Stimulated activated CD8-positive, alpha-beta memory T cell treated with anti-CD3 and anti-CD28 coated beads, Interleukin-2, amount 100 ng/mL, for 1 hour (primary cell): ENCODE data around the gene DLGAP1.

Experiments used
- DNase-seq, 2 donors: peaks; one replicate each; pipeline ENCODE4 v3.0.0-alpha.2; 2020; ENCODE audit warnings: low read depth in 2 of 2

DLGAP1 gene

DNA sequence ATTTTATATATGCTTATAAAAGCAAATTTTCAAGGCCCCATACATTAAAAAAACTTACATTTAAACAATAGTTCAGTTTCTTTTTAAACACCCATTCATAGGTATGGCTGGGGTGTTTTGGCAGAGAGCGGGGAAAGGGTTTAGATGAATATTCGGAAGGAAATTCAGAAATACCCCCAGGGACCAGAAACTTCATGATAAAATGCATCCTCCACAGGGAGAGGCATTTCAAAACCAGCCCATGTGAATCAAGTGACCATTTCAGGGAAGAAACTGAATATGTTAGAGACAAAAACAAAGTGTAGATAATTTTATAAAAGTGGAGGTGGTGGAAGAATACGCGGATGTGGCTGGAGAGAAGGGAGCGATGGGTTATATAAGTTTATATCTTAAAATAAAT, 678.0 kb downstream of the DLGAP1 start:
- DNase-seq, result no peak

DNA sequence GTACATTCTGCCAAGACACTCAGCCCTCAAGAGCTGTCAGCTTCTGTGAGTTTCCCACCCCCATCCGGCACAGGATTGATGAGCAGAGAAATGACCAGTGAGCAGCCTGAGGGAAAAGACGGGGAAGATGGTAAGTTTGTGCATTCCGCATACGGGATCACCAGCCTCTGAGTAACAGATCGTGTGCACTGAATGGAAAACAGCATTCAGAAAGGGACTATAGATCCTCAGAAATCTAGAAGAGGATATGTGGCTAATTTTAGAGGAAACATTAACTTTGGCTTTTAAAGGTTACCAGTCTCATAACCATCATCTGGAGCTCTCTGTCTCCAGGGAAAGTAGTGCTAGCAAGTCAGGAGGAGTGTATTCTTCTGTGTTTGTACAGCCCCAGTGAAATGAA, 679.1 kb downstream of the DLGAP1 start:
- DNase-seq, result no peak

DNA sequence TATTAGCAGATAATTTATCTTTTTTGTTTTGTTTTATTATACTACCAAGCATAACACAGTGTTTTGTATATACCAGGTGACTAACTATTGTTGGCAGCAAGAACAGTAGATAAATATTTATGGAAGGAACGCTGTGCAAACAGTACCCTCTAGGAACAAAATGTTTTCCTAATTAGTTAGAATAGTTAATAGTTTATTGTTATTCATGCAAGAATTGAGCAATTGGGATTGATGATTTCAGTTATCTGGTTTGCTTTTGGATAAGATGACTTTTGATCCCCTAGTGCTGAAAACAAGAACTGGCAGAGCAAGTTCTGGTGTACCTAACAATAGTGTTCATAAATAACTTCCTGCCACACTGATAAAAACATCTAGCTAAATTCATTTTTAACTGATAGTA, 681.8 kb downstream of the DLGAP1 start:
- DNase-seq, result no peak

DNA sequence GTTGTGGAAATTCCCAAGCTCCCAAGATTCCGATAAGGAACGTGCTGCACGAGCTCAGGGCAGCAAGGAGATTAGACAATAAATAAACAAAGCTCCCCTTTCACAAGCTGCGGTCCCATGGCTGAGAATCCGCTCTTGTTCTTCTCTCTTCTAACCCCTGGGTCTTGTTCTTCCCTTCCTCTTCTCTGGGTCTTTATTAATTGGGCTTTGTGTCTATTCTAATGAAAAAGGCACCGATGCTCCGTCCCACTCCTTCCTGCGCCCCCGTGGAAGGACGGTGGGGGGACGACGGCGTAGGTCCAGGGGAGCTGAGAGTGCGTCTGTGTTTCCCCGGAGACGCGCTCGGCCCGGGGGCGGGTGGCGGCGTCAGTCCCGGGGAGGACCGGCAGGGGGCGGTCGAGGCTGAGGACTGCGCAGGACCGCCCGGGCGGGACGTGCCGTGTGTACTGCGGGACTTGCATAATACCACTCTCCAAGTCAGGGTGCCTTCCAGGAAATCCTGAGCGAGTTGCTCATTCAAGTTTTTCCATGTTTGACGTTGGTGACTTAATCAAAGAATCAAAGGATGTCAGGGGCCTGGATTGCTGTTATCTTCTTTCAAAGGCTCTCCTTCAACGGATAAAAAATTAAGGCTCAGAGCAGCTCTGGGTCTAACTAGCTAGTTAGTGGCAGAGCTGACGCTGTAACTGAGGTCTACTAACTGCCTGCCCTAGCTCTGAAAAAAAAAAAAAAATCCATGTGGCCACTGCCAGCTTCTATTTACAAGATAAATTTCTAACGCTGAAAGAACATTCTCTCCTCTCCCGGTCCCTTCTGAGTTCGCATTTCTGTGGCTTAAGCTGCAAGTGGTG, 683.8 kb downstream of the DLGAP1 start:
- peak; percentile 28 to 54 for DNase-seq

DNA sequence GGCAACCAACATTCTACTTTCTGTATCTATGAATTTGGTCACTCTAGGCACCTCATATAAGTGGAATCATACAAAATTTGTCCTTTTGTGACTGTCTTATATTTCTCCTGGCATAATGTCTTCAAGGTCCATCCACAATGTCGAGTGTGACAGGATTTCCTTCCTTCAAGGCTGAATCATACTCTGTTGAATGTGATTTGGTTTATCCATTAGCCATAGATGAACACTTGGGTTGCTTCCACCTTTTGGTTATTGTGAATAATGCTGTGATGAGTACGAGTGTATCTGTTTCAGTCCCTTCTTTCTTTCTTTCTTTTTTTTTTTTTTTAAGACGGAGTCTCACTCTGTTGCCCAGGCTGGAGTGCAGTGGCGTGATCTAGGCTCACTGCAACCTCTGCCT, 693.8 kb downstream of the DLGAP1 start:
- DNase-seq, result no peak

DNA sequence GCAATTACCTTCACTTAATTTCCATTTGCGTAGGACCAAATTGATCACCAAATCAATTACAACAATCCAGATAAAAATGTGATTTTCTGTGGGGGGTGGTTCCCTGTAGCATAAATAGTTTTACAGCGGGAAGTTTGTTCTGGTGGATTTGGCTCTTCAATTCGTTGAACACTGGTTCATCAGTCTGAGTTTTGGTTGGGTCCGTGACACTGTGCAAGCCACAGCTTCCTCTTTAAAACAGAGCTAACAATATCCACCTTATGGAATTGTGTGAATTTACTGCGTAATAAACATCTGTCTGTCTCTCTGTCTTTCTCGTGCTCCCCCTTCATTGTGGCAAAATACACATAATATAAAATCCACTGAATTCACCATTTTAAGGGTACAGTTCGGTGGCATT, 694.4 kb downstream of the DLGAP1 start:
- no peak for DNase-seq

DNA sequence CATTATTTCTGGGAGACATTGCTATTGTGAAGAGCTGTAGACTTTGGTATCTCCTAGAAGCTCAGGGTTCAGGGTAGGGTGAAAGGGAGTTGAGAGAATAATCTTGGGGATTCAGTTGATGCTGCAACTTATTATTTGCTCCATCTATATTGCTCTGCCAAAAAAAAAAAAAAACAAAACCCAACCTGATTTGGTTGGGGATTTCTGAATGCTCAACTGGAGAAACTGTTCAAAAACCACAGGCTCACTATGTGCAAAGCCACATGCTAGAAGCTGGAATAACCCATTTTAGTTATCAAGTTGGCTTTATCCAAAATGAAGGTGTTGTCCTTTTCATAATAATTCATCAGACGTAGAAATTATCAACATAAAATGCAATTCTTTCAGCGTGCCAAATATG, 696.0 kb downstream of the DLGAP1 start:
- no peak for DNase-seq

DNA sequence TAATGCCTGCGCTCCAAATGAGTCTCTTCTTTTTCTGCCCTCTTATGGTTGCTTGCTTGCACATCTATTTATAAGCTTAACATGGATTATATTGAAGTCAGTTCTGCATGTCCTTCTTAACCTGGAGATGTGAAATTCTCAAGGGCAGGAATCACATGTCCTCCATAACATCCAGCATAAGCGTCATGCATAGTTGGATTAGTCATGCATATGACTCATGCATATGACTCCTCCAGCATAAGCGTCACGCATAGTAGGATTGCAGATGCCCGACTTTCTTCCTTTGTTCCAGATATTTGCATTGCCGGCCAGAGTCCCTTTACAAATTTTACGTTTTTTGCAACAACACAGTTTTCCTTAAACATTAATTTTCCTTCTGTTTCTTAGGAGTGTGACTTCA, 696.6 kb downstream of the DLGAP1 start:
- no peak for DNase-seq

DNA sequence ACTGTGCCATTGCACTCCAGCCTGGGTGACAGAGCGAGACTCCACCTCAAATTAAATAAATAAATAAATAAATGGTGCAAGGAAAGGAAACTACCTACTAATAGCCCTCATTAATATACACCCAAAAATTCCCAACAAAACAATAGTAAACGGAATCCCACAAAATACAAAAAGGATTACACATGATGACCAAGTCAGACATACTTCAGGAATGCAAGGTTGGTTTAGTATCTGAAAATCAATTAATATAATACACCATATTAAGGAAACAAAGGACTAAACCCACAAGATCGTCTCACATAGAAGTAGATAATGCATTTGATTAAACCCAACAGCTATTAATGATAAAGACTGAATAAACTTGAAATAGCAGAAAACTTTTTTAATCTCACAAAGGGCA, 697.7 kb downstream of the DLGAP1 start:
- DNase-seq, result no peak

DNA sequence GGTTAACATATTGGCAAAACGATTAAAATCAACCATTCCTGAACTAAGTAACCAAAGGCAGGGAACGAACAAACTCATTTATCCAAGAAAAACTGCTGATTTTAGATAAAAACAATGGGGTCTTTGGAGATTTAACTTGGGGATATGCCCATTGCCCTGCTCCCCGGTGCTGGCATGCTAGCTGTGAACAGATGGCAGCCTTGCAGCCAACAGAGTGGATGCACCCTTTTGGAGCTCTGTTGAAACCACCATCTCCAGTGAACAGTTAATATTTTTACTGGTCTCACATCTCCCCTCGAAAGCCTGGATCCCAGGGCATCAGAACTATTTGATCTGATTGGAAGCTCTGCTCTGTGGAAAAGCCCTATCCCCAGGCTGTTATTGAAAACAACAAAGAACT, 702.0 kb downstream of the DLGAP1 start:
- no peak for DNase-seq

DNA sequence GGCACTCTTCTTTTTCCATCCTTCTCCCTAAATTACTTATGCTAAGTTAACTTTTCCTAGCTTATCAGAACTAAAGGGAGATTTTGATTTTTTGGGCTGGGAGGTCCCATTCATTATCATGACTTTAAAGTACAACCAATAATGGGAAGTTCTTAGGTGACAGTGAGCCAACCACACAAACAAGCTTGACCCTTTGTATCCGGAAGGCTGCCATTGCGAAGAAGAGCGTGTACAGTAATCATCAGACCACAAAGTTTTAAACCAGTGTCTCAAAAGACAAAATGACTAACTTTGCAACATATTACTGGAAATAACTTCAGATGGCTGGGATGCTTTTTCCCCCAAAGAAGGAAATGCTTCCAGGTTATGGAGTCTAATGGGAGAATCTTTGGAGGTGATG, 707.0 kb downstream of the DLGAP1 start:
- no peak for DNase-seq

DNA sequence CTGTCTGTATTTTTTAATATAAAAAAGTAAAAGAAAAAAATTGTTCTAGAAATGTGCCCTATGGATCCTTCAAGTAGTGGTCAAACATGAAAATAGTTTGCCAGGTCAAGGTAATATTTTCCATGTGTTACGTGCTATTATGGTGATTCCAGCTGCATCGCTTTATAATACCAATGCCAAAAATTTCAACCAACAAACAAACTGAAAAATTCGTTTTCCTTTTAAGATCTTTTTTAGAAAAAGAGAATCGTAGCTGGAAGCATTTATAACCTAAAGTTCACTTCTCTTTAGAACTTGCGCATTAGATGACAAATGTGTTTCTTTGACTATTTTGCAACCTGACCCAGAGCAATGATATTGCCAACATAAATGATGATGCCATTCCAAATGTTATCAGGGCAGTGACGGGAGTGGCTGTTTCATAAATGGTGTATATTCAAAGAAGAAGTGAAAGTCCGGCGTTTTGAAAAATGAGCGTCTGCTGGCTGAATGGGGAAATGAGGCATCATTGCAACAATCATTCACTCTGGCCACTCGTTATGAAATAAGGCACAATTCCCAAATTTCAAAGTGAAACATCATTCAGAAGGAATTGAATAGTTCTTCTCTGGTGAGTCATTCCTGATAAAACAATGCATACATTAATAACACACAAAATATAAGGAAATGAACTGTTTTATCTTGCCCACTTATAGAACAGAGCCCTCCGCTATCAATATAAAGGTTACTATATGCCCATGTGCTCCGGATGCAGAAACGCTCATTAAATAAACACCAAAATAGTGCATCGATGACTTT, 707.7 kb downstream of the DLGAP1 start:
- DNase-seq, result no peak

DNA sequence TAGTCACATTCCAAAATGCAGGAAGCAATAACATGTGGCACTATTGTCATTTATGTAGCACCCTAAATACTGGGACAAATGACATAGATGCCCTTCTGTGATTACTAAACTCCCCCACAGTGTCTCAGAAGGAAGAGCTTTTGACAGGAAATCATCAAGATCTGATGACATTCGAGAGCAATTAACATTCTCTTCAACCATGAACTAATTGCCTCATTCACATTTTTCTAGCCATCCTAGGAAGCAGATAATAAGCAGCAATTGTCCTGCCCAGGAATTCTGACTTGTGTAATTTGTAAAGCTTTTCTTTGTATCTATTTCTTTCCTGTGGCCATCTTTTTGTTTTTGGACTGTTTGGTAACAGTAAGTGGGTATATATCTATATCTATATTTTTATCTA, 712.6 kb downstream of the DLGAP1 start:
- DNase-seq, result no peak

DNA sequence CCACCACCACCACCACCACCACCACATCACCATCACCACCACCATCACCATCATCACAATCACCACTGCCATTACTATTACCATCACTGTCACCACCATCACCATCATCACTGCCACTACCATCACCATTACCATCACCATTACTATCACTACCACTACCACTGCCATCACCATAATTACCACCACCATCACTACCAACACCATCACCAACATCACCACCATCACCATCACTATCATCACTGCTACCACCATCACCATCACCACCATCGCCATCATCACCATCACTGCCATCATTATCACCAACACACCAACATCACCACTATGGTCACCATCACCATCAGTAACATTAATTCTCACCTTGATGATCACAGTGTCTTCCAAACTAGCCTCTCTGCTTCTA, 713.8 kb downstream of the DLGAP1 start:
- no peak for DNase-seq

DNA sequence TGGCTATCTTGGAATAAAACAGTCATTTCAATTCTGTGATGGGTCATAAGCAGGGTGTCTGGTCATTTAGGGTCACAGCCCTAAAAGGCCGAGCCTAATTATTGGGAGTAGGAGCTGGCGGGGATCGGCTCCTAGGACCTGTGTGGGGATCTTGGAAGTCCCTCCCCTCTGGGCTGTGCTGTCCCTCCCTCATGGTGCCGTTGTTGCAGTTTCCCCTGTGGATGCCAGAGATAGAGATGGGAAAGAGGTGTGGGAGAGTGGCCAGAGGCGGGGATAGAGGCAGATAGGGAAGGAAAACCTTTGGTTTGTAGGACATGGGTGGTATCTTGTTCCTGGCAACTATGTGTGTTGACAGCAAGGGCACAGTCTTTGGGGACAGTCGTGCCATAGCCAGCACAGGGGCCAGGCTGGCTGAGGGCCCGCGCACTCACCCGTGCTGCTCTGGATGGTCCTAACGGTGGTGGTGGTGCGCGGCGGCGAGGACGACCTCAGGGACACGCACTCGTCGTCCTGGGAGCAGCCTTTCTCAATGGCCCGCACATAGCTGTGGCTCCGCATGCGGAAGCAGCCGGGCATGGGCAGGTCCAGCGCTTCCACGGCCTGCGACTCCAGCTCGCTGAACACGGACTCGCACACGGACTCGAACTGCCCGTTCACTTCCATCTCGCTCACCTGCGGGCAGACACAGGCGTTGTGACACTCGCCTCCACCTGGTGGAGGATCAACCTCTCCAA, 726.2 kb downstream of the DLGAP1 start:
- no peak for DNase-seq

DNA sequence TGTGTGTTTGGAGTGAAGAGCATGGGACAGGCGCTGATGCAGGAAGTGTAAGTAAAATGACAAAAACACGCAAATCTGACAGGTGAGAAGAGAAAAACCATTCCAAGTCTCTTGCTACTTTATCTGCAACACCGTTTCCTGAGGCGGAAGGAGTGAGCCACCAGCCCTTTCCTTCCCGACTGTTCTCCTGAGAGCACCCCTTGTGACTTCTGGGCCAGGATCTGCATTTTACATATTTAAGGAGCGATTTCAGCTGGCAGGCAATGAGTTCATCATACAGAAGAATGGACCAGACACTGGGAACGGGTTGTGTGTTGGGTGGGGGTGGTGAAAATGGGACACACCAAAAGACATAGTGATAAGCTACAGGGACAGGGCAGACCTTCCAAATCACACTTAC, 727.8 kb downstream of the DLGAP1 start:
- DNase-seq, result no peak

DNA sequence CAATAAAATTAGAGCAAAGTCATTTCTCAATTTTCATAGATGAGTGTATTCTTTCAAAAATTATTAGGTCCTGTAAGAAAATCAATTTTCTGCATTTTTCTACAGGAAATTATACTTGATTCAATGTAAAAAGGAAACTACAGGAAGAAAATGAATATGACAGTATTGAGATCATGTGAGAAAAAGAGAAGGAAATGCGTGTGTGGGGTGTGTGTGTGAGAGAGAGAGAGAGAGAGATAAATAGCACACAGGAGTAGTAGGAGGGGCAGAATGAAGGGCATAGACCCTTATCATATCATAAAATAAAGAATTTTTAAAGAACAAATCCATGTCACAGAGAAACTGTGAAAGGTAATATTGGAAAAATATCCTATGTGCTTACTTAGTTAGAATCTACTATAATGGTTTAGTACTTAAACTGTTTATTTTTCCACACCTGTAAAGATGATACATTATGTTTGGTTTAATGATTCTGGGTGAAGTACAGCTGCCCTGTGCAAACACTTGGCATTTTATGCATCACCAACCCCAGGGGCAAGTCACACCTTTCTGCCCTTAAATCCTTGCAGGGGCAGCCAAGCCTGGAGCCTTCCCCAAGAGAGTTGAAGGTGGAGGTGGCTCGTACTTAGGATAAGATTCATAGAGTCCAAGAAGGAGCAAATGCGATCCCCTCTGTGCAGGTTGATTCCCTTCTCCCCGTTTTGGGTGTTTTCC, 728.7 kb downstream of the DLGAP1 start:
- DNase-seq, result no peak

DNA sequence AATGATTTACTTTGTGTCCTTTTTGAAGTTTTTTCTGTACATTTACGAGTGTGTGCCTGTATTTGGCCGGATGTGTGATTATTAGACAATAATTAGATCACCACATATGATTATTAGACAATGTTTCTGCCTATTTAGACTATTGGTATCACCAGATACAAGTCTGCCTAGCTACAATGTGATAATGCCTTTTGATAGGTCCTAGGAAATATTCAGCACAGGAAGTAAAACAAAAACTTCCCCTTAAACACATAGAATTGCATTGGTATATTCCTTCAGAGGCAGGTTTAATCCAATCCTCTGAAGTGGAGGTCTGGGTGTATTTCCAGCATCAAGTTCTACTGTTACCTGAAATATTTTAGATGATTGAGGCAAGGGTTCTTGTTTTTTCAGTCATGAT, 730.0 kb downstream of the DLGAP1 start:
- no peak for DNase-seq

DNA sequence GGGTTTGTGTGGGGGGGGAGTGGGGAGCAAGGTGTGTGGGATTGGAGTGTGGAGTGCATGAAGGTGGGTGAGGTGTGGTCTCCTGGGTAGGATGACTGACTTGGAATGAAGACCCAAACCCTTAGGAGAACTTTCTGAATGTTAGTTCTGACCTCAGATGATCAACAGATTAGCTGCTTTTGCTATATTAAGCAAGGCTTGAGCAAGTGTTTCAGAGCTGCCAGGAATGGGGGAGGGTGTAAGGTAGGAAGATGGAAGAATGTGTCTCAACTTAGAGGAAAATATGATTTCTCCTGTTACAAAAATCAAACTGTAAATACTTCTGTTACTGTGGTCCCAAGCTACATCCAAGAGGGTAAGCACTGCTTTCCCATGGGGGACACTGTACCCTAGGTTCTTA, 731.6 kb downstream of the DLGAP1 start:
- no peak for DNase-seq

DNA sequence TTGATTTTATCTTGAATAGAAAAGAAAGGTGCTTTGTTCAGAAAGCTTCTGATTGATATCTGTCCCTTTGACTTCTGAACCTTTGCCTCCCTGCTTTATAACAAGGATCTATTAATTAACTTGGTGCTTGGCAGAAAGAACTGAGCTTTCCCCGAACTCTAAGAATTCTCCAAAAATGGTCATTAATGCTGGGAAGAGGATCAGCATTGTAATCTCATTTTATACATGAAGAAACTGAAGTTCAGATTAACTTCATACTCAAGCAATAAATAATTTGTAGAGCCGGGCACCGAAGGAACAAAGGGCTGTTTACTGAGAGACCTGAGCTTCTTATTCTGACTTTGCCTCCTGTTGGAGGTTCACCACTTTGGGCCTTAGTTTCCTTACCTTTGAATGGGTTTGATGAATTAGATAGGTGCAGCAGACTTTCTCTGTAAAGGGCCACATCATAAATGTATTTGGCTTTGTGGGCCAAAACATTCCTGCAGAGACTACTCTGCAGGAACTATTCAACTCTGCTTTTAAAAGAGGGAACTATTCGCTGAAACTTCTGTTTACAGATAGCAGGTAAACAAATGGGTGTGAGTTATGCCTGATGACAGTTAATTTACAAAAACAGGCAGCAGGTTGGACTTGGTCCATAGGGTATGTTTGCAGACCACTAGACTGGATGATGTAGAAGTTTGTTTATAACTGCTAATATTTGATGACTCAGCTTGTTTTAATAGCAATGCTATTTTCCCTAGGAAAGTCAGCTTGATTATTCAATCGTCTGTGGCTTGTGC, 732.3 kb downstream of the DLGAP1 start:
- no peak for DNase-seq
